ENCODE results near the gene CCBE1. TPM values are rescaled to one million over a fixed set of nuclear protein-coding genes. Genes with fewer than 3 reads are reported as not detected.

CCBE1 gene
- total RNA-seq, 2 donors from 2014 or later, result 1.00 to 2.9 TPM

- Mint-ChIP-seq H3K36me3 (ENCODE audit: low read depth) (no peaks in the 10 kb centered on the region), H3K27ac (no peak overlapping the region)
Measured at GRCh38 chr18:59606193-59607077, 90.8 kb downstream of the CCBE1 start.

GRCh38 chr18:59605633-59606192, 91.5 kb downstream of the CCBE1 start:
- Histone ChIP-seq H3K4me1 (ENCODE audit: control insufficient read depth, insufficient read depth, low read length) (peaks cover 4% of the 10 kb centered on the region), H3K27me3 (ENCODE audit: control insufficient read depth, insufficient read depth, low read length, poor library complexity, severe bottlenecking) (peaks cover 19% of the 10 kb centered on the region), H3K36me3 (ENCODE audit: control insufficient read depth, insufficient read depth, low read length) (no peaks in the 10 kb centered on the region), H3K27ac (ENCODE audit: low read depth, low read length) (no peak overlapping the region), H3K9ac (ENCODE audit: extremely low read depth, low read length, poor library complexity, severe bottlenecking) (no peak overlapping the region), H3K9me3 (ENCODE audit: control insufficient read depth, low read length) (no peaks in the 10 kb centered on the region), H3K4me3 (ENCODE audit: low read length) (no peak overlapping the region)
- Mint-ChIP-seq H3K27ac (no peak overlapping the region), H3K36me3 (ENCODE audit: low read depth) (no peaks in the 10 kb centered on the region), H3K9me3 (no peaks in the 10 kb centered on the region), H3K4me3 (no peak overlapping the region), H3K27me3 (ENCODE audit: insufficient read depth) (peaks cover 16% of the 10 kb centered on the region), H3K4me1 (peaks cover 11% of the 10 kb centered on the region)
- TF ChIP-seq, protein P1, sequence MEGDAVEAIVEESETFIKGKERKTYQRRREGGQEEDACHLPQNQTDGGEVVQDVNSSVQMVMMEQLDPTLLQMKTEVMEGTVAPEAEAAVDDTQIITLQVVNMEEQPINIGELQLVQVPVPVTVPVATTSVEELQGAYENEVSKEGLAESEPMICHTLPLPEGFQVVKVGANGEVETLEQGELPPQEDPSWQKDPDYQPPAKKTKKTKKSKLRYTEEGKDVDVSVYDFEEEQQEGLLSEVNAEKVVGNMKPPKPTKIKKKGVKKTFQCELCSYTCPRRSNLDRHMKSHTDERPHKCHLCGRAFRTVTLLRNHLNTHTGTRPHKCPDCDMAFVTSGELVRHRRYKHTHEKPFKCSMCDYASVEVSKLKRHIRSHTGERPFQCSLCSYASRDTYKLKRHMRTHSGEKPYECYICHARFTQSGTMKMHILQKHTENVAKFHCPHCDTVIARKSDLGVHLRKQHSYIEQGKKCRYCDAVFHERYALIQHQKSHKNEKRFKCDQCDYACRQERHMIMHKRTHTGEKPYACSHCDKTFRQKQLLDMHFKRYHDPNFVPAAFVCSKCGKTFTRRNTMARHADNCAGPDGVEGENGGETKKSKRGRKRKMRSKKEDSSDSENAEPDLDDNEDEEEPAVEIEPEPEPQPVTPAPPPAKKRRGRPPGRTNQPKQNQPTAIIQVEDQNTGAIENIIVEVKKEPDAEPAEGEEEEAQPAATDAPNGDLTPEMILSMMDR (conservative IDR thresholded peaks at IDR 0.05), result no peak
- WGBS, 2 experiments (ENCODE audit: insufficient coverage in 1 of 2, insufficient read length in 1 of 2), result 94% methylated on average over 13 of the region's 13 CpGs
- no peak for DNase-seq

More at GRCh38 chr18:59606193-59607077, 90.8 kb downstream of the CCBE1 start:
- Histone ChIP-seq H3K9ac (ENCODE audit: extremely low read depth, low read length, poor library complexity, severe bottlenecking) (no peak overlapping the region), H3K36me3 (ENCODE audit: control insufficient read depth, insufficient read depth, low read length) (no peaks in the 10 kb centered on the region), H3K9me3 (ENCODE audit: control insufficient read depth, low read length) (no peaks in the 10 kb centered on the region), H3K27me3 (ENCODE audit: control insufficient read depth, insufficient read depth, low read length, poor library complexity, severe bottlenecking) (peaks cover 19% of the 10 kb centered on the region), H3K4me1 (ENCODE audit: control insufficient read depth, insufficient read depth, low read length) (peaks cover 4% of the 10 kb centered on the region), H3K27ac (ENCODE audit: low read depth, low read length) (no peak overlapping the region), H3K4me3 (ENCODE audit: low read length) (no peak overlapping the region)
- H3K4me3 Mint-ChIP-seq, result no peak overlapping the region
- 78 to 90% methylated on average over 7 to 13 of the region's 13 CpGs for WGBS, 2 experiments (ENCODE audit: insufficient coverage in 1 of 2, insufficient read length in 1 of 2)
- TF ChIP-seq, protein P1 (conservative IDR thresholded peaks at IDR 0.05), result no peak
- peaks cover 16% of the 10 kb centered on the region for H3K27me3 Mint-ChIP-seq (ENCODE audit: insufficient read depth)
- H3K9me3 Mint-ChIP-seq, result no peaks in the 10 kb centered on the region
- peaks cover 11% of the 10 kb centered on the region for H3K4me1 Mint-ChIP-seq
- DNase-seq, result no peak

DNA sequence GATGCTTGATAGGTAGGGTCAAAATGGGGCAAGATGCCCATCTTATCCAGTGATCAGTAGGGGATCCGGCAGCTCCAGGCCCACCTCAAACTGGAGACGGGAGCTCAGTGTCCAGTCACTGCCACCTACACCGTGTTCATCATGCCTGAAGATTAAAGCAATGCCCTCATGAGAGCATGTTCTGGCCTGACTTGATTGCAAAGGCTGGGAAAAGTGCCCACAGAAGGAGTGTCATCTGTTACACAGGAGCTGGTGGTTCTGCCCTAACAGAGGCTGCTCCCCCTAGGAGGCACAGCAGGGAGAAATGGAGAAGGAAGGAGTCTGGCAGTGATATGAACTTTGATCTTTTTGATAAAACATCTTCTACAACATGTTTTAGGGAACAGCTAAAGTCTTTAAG, 92.3 kb downstream of the CCBE1 start:
- Mint-ChIP-seq H3K9me3 (no peaks in the 10 kb centered on the region), H3K27me3 (ENCODE audit: insufficient read depth) (peaks cover 18% of the 10 kb centered on the region), H3K4me3 (no peak overlapping the region), H3K4me1 (peaks cover 11% of the 10 kb centered on the region), H3K36me3 (ENCODE audit: low read depth) (no peaks in the 10 kb centered on the region), H3K27ac (no peak overlapping the region)
- 90 to 100% methylated on average over 3 of the region's 3 CpGs for WGBS, 2 experiments (ENCODE audit: insufficient coverage in 1 of 2, insufficient read length in 1 of 2)
- Histone ChIP-seq H3K27me3 (ENCODE audit: control insufficient read depth, insufficient read depth, low read length, poor library complexity, severe bottlenecking) (peaks cover 21% of the 10 kb centered on the region), H3K36me3 (ENCODE audit: control insufficient read depth, insufficient read depth, low read length) (no peaks in the 10 kb centered on the region), H3K4me3 (ENCODE audit: low read length) (no peak overlapping the region), H3K27ac (ENCODE audit: low read depth, low read length) (no peak overlapping the region), H3K9ac (ENCODE audit: extremely low read depth, low read length, poor library complexity, severe bottlenecking) (no peak overlapping the region), H3K4me1 (ENCODE audit: control insufficient read depth, insufficient read depth, low read length) (peaks cover 4% of the 10 kb centered on the region), H3K9me3 (ENCODE audit: control insufficient read depth, low read length) (no peaks in the 10 kb centered on the region)
- TF ChIP-seq, protein P1 (conservative IDR thresholded peaks at IDR 0.05), result no peak
- DNase-seq, result no peak

Measured in endodermal cell (in vitro differentiated cells).